ENCODE measurements around the gene BANK1.

The BANK1 gene

GRCh38 chr4:101787701-101788316 is 2.7 kb upstream of the BANK1 start:
- no peak for TF ChIP-seq CTCF (IDR thresholded peaks at IDR 0.05; ENCODE audit: control insufficient read depth, extremely low read depth, insufficient read depth)
- H3K4me3 ChIP-seq (ENCODE audit: low read depth, low read length) = no peak overlapping the region
- DNase-seq (ENCODE audit: low read depth) = no peak

GRCh38 chr4:101791182-101791558 is 640 bp downstream of the BANK1 start:
- TF ChIP-seq CTCF (IDR thresholded peaks at IDR 0.05; ENCODE audit: control insufficient read depth, extremely low read depth, insufficient read depth) = no peak
- DNase-seq (ENCODE audit: low read depth) = no peak
- H3K4me3 ChIP-seq (ENCODE audit: low read depth, low read length) = peak overlapping the region; percentile 44

GRCh38 chr4:101792056-101792590 is 1.6 kb downstream of the BANK1 start:
- TF ChIP-seq CTCF (IDR thresholded peaks at IDR 0.05; ENCODE audit: control insufficient read depth, extremely low read depth, insufficient read depth) = no peak
- DNase-seq (ENCODE audit: low read depth) = no peak
- H3K4me3 ChIP-seq (ENCODE audit: low read depth, low read length) = no peak overlapping the region

- no peak overlapping the region for H3K4me3 ChIP-seq (ENCODE audit: low read depth, low read length)
- no peak for TF ChIP-seq CTCF (IDR thresholded peaks at IDR 0.05; ENCODE audit: control insufficient read depth, extremely low read depth, insufficient read depth)
- DNase-seq (ENCODE audit: low read depth) = no peak
Measured at GRCh38 chr4:101793397-101793796, 2.9 kb downstream of the BANK1 start.

GRCh38 chr4:101794806-101795205 is 4.3 kb downstream of the BANK1 start:
- DNase-seq (ENCODE audit: low read depth) = no peak
- H3K4me3 ChIP-seq (ENCODE audit: low read depth, low read length) = no peak overlapping the region
- no peak for TF ChIP-seq CTCF (IDR thresholded peaks at IDR 0.05; ENCODE audit: control insufficient read depth, extremely low read depth, insufficient read depth)

- no peak for DNase-seq (ENCODE audit: low read depth)
- no peak overlapping the region for H3K4me3 ChIP-seq (ENCODE audit: low read depth, low read length)
- TF ChIP-seq CTCF (IDR thresholded peaks at IDR 0.05; ENCODE audit: control insufficient read depth, extremely low read depth, insufficient read depth) = no peak
Measured at GRCh38 chr4:101795704-101796103, 5.2 kb downstream of the BANK1 start.

- TF ChIP-seq CTCF (IDR thresholded peaks at IDR 0.05; ENCODE audit: control insufficient read depth, extremely low read depth, insufficient read depth) = no peak
- no peak for DNase-seq (ENCODE audit: low read depth)
- H3K4me3 ChIP-seq (ENCODE audit: low read depth, low read length) = no peak overlapping the region
Measured at GRCh38 chr4:101801958-101802357, 11.4 kb downstream of the BANK1 start.
